ENCODE results near the gene PTPRN.

The PTPRN gene

DNA sequence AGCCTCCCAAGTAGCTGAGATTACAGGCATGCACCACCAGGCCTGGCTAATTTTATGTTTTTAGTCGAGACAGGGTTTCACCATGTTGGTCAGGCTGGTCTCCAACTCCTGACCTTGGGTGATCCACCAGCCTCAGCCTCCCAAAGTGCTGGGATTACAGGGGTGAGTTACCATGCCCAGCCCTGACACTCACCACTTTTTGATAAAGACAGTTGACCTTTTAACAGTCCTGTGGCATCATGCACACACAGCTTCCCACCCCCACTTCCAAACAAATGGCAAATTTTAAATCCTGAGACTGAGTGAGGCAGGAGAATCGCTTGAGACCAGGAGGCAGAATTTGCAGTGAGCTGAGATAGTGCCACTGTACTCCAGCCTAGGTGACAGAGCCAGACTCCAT is 36.2 kb downstream of the PTPRN start:
- TF ChIP-seq, protein P1, sequence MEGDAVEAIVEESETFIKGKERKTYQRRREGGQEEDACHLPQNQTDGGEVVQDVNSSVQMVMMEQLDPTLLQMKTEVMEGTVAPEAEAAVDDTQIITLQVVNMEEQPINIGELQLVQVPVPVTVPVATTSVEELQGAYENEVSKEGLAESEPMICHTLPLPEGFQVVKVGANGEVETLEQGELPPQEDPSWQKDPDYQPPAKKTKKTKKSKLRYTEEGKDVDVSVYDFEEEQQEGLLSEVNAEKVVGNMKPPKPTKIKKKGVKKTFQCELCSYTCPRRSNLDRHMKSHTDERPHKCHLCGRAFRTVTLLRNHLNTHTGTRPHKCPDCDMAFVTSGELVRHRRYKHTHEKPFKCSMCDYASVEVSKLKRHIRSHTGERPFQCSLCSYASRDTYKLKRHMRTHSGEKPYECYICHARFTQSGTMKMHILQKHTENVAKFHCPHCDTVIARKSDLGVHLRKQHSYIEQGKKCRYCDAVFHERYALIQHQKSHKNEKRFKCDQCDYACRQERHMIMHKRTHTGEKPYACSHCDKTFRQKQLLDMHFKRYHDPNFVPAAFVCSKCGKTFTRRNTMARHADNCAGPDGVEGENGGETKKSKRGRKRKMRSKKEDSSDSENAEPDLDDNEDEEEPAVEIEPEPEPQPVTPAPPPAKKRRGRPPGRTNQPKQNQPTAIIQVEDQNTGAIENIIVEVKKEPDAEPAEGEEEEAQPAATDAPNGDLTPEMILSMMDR (IDR thresholded peaks at IDR 0.05; ENCODE audit: low read depth, low read length) = no peak
- H3K4me3 ChIP-seq (ENCODE audit: low read depth, low read length) = no peak overlapping the region

DNA sequence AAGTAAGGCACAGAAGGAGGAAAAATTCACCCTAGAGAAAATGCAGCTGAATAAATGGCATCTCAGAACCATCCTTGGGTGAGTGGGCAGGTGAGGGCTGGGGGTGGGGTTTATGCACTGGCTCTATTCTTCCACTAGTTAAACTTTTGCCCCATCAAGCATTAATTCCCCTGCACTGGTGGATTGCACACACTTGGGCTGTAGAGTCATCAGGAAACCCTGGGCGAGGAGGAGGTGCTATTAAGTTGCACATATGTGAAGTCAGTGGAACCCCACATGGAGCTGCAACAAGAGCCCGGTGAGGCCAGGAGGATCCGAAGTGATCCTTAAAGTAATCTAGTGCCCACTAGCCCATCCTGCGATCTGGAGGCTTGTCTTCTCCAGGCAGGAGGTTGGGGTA is 36.8 kb downstream of the PTPRN start:
- TF ChIP-seq, protein P1 (IDR thresholded peaks at IDR 0.05; ENCODE audit: low read depth, low read length) = no peak
- H3K4me3 ChIP-seq (ENCODE audit: low read depth, low read length) = no peak overlapping the region

DNA sequence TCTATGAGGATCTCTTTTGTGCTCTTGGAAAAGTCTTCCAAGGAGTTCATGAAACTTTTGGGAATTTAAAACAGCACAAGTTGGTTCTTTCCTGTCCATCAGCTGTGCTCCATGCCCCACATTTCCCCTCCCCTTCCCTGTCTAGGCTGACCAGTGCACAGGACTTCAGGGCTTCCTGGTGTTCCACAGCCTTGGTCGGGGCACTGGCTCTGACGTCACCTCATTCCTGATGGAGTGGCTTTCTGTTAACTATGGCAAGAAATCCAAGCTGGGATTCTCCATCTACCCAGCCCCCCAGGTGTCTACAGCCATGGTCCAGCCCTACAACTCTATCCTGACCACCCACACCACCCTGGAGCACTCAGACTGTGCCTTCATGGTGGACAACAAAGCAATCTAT is 38.2 kb downstream of the PTPRN start:
- H3K4me3 ChIP-seq (ENCODE audit: low read depth, low read length) = no peak overlapping the region
- TF ChIP-seq, protein P1 (IDR thresholded peaks at IDR 0.05; ENCODE audit: low read depth, low read length) = no peak

DNA sequence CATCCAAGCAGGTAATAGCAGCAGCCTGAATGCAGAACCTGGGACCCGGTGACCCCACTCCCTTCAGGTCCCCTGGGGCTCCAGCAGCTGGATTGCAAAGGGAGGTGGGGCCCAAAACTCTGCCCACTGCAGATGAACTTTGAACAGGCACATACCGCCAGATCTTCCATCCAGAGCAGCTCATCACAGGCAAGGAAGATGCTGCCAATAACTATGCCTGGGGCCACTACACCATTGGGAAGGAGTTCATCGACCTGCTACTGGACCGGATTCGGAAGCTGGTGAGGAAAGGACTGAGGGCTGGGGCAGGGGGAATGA is 39.2 kb downstream of the PTPRN start:
- no peak overlapping the region for H3K4me3 ChIP-seq (ENCODE audit: low read depth, low read length)
- TF ChIP-seq, protein P1 (IDR thresholded peaks at IDR 0.05; ENCODE audit: low read depth, low read length) = no peak

DNA sequence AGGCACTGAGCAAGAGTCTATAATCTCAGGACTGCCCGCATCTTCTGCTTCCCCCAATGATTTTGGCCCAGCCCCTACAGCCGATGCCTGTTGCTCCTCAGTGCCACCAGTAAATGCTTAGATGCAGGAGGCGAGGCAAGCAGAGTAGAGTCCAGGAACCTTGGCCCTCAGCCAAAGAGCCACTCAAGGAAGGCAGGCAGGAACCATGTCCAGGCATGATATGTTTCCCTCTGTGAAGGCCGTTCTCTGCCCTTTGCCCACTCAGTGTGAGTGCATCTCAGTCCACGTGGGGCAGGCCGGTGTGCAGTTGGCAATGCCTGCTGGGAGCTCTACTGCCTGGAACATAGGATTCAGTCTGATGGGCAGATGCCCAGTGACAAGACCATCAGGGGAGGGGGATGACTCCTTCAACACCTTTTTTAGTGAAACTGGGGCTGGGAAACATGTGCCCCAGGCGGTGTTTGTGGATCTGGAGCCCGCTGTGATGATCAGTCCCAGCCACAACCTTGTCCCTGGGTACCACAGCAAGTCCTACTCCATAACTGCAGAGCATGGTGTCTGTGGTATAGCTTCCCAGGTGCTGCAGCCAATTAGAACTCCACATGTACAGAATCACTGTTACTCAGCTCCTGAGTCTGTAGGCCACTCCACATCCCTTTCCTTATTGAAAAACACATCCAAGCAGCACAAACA is 39.7 kb downstream of the PTPRN start:
- no peak overlapping the region for H3K4me3 ChIP-seq (ENCODE audit: low read depth, low read length)
- TF ChIP-seq, protein P1 (IDR thresholded peaks at IDR 0.05; ENCODE audit: low read depth, low read length) = no peak

DNA sequence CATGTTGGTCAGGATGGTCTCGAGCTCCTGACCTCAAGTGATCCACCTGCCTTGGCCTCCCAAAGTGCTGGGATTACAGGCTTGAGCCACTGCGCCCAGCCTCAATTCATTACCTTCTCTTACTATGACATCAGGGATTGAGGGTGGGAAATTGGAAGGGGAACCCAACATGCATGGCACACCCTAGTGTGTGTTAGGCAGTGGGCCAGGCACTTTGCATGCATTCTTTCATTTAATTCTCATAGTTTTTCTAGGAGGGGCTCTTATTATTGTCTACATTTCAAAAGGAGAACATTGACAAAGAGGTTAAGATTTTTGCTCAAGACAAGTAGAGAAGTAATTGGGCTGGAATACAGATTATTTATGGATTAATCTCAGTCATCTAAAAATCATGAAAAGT is 40.9 kb downstream of the PTPRN start:
- H3K4me3 ChIP-seq (ENCODE audit: low read depth, low read length) = no peak overlapping the region
- TF ChIP-seq, protein P1 (IDR thresholded peaks at IDR 0.05; ENCODE audit: low read depth, low read length) = no peak

DNA sequence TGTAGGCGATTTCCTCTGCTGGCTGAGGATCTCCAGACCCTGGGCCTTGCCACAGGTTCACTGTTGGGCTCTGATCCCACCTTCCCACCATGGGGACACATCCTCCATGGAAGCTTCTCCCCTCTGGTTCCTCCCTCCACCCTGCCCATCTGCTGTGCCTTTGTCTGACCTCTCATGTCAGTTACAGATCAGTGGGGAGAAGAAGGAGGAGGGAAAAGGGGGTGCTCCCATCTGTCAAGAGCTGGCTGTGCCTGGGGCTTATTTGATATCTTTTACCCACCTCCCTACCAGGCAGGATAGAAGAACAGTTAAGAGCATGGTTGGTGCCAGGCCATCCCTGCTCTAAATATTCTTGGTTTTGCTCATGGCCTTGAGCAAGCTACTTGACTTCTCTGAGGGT is 42.3 kb downstream of the PTPRN start:
- TF ChIP-seq, protein P1 (IDR thresholded peaks at IDR 0.05; ENCODE audit: low read depth, low read length) = no peak
- no peak overlapping the region for H3K4me3 ChIP-seq (ENCODE audit: low read depth, low read length)

All from WI38 (cell line).